Breast epithelium (tissue), 3 donors: ENCODE results near the gene SPACA5.
"Not testable (repeated sequence)": the region's sequence is repeated elsewhere in the genome, so short reads cannot be mapped to it uniquely, and the experiment has no call there.

ENCODE experiments used
- CTCF ChIP-seq, 3 donors: fragments of 450-650 bp; IDR thresholded peaks; one replicate each; pipeline ENCODE4 v1.5.1; 2016 to 2017; ENCODE audit warnings: antibody characterized with exemption in 3 of 3, mild to moderate bottlenecking in 3 of 3, moderate library complexity in 3 of 3
- POLR2A ChIP-seq: fragments of 450-650 bp; IDR thresholded peaks from one replicate; pipeline ENCODE4 v1.6.1; 2016; ENCODE audit warnings: antibody characterized with exemption, mild to moderate bottlenecking, moderate library complexity
- POLR2AphosphoS5 ChIP-seq, 3 donors: sonication (generic); formaldehyde crosslinking; IDR thresholded peaks; one replicate each; pipeline ENCODE4 v1.6.1; 2017; ENCODE audit warnings: antibody characterized with exemption in 3 of 3

- not testable (repeated sequence) for TF ChIP-seq POLR2A; CTCF (IDR thresholded peaks at IDR 0.05); POLR2AphosphoS5 (IDR thresholded peaks at IDR 0.05)
Measured at GRCh38 chrX:47965526-47965925, 41.3 kb upstream of the SPACA5 start.
